Tibial nerve (tissue), 3 donors: ENCODE results near the gene TGFBI.

Experiments
- POLR2A ChIP-seq, 2 donors: fragments of 450-650 bp; IDR thresholded peaks; one replicate each; pipeline ENCODE4 v1.6.1; 2017; ENCODE audit warnings: antibody characterized with exemption in 2 of 2, mild to moderate bottlenecking in 2 of 2, moderate library complexity in 2 of 2
- TF ChIP-seq, protein P1 (sequence below), 5 experiments: fragments of 200-600 bp in 3 of 5; fragments of 450-650 bp in 2 of 5; sonication (generic) in 3 of 5; IDR thresholded peaks; one replicate each; pipeline ENCODE4 v1.5.1; 2016 to 2019; ENCODE audit warnings: antibody characterized with exemption in 5 of 5, mild to moderate bottlenecking in 3 of 5, moderate library complexity in 2 of 5

DNA sequence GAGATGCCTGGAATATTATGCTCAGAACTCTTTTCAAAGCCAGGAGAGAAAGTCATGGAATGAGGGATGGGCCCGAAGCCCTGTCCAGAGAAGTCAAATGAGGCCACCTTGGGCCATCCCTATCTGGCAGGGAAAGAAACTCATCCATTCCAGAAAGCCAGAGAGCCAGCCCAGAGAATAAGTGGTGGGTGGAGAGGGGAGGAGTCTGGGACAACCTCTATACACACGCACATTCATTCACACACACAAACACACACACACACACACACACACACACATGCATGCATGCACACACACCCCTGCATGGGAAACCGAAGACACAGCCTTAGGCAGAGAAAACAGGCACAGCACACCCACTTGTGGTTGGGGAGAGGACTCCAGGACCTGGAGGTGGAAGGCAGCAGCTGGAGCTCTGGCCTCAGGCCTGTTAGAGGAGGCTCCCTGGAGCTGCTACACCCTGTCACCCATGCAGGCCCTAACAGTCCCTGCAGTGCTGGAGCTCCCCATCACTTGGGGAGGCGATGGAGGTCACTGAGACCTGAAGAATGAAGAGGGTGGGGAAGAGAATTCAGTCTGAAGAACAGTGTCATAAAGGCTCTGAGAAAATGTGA, 38.0 kb downstream of the TGFBI start:
- TF ChIP-seq POLR2A (IDR thresholded peaks at IDR 0.05): no peak
- TF ChIP-seq, protein P1, sequence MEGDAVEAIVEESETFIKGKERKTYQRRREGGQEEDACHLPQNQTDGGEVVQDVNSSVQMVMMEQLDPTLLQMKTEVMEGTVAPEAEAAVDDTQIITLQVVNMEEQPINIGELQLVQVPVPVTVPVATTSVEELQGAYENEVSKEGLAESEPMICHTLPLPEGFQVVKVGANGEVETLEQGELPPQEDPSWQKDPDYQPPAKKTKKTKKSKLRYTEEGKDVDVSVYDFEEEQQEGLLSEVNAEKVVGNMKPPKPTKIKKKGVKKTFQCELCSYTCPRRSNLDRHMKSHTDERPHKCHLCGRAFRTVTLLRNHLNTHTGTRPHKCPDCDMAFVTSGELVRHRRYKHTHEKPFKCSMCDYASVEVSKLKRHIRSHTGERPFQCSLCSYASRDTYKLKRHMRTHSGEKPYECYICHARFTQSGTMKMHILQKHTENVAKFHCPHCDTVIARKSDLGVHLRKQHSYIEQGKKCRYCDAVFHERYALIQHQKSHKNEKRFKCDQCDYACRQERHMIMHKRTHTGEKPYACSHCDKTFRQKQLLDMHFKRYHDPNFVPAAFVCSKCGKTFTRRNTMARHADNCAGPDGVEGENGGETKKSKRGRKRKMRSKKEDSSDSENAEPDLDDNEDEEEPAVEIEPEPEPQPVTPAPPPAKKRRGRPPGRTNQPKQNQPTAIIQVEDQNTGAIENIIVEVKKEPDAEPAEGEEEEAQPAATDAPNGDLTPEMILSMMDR (IDR thresholded peaks at IDR 0.05): peak in 3 of 5 experiments; percentile 13 to 35 (median 18)
